MM.1S (cell line): Measurements from ENCODE around the gene SMIM13.

ENCODE experiments used
- EZH2 ChIP-seq: fragments of 300-600 bp; sonication (generic); optimal IDR thresholded peaks from 2 replicates; pipeline ENCODE3; 2017; ENCODE audit warnings: low read depth, mild to moderate bottlenecking, antibody characterized with exemption, low read length, mixed read lengths
- EZH2phosphoT487 ChIP-seq: fragments of 300-600 bp; sonication (generic); IDR thresholded peaks from 2 replicates; pipeline ENCODE4 v1.6.1; 2018; ENCODE audit warnings: antibody characterized with exemption, low read length
- TF ChIP-seq, protein P1 (sequence below): fragments of 300-600 bp; sonication (generic); IDR thresholded peaks from 2 replicates; pipeline ENCODE4 v1.5.1; 2016; ENCODE audit warnings: antibody characterized with exemption, low read length, mixed read lengths

DNA sequence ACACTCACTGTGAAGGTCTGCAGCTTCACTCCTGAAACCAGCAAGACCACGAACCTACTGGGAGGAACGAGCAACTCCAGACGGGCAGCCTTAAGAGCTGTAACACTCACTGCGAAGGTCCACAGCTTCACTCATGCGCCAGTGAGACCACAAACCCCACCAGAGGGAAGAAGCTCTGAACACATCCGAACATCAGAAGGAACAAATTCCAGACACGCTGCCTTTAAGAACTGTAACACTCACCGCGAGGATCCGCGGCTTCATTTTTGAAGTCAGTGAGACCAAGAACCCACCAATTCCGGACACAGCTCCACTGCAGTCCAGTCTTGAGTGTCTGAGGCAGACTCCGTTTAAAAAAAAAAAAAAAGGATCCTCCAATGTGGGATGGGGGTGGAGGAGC is 78.3 kb downstream of the SMIM13 start:
- TF ChIP-seq, protein P1, sequence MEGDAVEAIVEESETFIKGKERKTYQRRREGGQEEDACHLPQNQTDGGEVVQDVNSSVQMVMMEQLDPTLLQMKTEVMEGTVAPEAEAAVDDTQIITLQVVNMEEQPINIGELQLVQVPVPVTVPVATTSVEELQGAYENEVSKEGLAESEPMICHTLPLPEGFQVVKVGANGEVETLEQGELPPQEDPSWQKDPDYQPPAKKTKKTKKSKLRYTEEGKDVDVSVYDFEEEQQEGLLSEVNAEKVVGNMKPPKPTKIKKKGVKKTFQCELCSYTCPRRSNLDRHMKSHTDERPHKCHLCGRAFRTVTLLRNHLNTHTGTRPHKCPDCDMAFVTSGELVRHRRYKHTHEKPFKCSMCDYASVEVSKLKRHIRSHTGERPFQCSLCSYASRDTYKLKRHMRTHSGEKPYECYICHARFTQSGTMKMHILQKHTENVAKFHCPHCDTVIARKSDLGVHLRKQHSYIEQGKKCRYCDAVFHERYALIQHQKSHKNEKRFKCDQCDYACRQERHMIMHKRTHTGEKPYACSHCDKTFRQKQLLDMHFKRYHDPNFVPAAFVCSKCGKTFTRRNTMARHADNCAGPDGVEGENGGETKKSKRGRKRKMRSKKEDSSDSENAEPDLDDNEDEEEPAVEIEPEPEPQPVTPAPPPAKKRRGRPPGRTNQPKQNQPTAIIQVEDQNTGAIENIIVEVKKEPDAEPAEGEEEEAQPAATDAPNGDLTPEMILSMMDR = no peak
- TF ChIP-seq EZH2phosphoT487 (no peak), EZH2 (no peak)
